T-helper 1 cell treated with Interleukin-12 subunit alpha and Interleukin-12 subunit beta and Interleukin-4 antibody, amounts not matched to agents 30 μg/mL and 1 μg/mL, for 36 hours (primary cell): ENCODE data around the gene AAMDC.
"Not testable (repeated sequence)": the region's sequence is repeated elsewhere in the genome, so short reads cannot be mapped to it uniquely, and the experiment has no call there.

Experiments
- H3K27ac Mint-ChIP-seq: one replicate; pipeline ENCODE4 v1.8.0; 2021; ENCODE audit warnings: mild to moderate bottlenecking, mixed read lengths
- H3K27me3 Mint-ChIP-seq: one replicate; pipeline ENCODE4 v1.8.0; 2021; ENCODE audit warnings: low read depth, mixed read lengths
- H3K36me3 Mint-ChIP-seq: one replicate; pipeline ENCODE4 v1.8.0; 2021; ENCODE audit warnings: low read depth, mixed read lengths
- H3K4me1 Mint-ChIP-seq: one replicate; pipeline ENCODE4 v1.8.0; 2021; ENCODE audit warnings: low read depth, mixed read lengths
- H3K4me3 Mint-ChIP-seq: one replicate; pipeline ENCODE4 v1.8.0; 2021; ENCODE audit warnings: mild to moderate bottlenecking, moderate library complexity, mixed read lengths
- H3K9me3 Mint-ChIP-seq: one replicate; pipeline ENCODE4 v1.8.0; 2021; ENCODE audit warnings: mixed read lengths

Gene AAMDC

DNA sequence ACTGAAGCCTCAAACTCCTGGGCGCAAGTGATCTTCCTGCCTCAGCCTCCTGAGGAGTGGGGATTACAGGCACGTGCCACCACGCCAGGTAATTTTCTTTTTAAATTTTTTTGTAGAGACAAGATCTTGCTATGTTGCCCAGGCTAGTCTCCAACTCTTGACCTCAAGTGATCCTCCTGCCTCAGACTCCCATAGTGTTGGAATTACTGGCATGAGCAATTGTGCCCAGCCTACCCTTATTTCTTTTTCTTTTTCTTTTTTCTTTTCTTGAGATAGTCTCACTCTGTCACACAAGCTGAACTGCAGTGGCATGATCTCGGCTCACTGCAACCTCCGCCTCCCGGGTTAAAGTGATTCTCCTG is 63.9 kb downstream of the AAMDC start:
- Mint-ChIP-seq H3K4me3 (no peak overlapping the region), H3K9me3 (no peaks in the 10 kb centered on the region), H3K4me1 (peaks cover 2% of the 10 kb centered on the region), H3K27ac (no peak overlapping the region), H3K36me3 (peaks cover 32% of the 10 kb centered on the region), H3K27me3 (no peaks in the 10 kb centered on the region)

DNA sequence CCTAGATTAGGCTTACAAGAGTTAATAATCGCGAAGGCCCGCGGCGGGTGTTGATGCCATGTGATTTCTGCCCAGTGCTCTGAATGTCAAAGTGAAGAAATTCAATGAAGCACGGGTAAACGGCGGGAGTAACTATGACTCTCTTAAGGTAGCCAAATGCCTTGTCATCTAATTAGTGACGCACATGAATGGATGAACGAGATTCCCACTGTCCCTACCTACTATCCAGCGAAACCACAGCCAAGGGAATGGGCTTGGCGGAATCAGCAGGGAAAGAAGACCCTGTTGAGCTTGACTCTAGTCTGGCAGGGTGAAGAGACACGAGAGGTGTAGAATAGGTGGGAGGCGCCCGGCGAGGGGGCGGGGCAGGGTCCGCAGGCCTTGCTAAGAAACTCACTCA is 65.5 kb downstream of the AAMDC start:
- Mint-ChIP-seq H3K4me3 (no peak overlapping the region), H3K27me3 (no peaks in the 10 kb centered on the region), H3K27ac (no peak overlapping the region), H3K36me3 (peaks cover 39% of the 10 kb centered on the region), H3K4me1 (no peaks in the 10 kb centered on the region), H3K9me3 (no peaks in the 10 kb centered on the region)

DNA sequence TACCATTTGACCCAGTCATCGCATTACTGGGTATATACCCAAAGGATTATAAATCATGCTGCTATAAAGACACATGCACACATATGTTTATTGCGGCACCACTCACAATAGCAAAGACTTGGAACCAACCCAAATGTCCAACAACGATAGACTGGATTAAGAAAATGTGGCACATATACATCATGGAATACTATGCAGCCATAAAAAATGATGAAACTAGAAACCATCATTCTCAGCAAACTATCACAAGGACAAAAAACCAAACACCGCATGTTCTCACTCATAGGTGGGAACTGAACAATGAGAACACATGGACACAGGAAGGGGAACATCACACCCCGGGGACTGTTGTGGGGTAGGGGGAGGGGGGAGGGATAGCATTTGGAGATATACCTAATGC is 68.1 kb downstream of the AAMDC start:
- not testable (repeated sequence) for H3K9me3 Mint-ChIP-seq, H3K4me3 Mint-ChIP-seq, H3K4me1 Mint-ChIP-seq, H3K27ac Mint-ChIP-seq, H3K27me3 Mint-ChIP-seq
- peaks cover 35% of the 10 kb centered on the region for H3K36me3 Mint-ChIP-seq

DNA sequence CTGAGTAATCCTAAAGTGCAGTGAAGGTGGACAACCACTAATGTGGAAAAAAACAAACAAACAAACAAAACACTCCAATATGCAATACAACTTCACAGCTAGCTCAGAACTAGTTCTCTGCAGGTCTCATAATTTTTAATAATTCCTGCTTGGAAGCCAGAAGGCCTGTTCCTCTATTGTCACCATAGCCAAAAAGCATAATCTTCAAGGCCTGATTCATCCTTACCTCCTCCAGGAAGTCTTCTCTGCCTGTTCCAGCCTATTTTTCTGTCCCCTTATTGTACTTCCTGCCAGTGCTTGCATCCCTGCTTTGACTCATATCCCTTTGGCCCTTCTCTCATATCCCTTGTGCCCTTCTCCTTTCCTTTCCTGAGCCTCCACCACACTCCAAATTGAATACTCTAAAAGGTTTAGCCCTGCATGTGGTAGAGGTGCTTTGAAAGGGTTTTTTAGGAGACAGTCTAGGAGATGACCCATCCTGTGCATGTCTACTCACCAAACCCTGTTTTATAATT is 69.2 kb downstream of the AAMDC start:
- not testable (repeated sequence) for H3K27ac Mint-ChIP-seq, H3K4me1 Mint-ChIP-seq, H3K4me3 Mint-ChIP-seq, H3K9me3 Mint-ChIP-seq, H3K27me3 Mint-ChIP-seq
- peaks cover 34% of the 10 kb centered on the region for H3K36me3 Mint-ChIP-seq

DNA sequence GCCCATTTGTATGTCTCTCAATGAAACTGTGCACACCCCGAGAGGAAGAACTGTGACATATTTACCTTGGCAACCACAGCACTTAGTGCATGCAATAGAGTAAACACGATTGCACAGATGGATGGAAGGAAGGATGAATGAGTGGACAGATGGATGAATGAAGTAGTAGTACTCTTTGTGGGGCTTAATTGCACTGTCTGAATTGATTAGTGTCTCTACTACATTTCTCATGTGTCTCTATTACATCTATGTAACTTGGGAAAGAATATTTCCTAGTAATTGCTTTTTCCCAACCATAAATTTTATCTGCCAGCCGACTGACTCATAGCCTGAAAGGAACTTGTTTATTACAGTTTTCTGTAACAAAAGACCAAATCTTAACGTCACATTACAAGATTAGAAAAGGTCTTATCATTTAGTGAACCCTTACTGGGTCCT is 69.7 kb downstream of the AAMDC start:
- H3K27ac Mint-ChIP-seq, H3K9me3 Mint-ChIP-seq, H3K27me3 Mint-ChIP-seq, H3K4me1 Mint-ChIP-seq, H3K4me3 Mint-ChIP-seq: not testable (repeated sequence)
- peaks cover 33% of the 10 kb centered on the region for H3K36me3 Mint-ChIP-seq

DNA sequence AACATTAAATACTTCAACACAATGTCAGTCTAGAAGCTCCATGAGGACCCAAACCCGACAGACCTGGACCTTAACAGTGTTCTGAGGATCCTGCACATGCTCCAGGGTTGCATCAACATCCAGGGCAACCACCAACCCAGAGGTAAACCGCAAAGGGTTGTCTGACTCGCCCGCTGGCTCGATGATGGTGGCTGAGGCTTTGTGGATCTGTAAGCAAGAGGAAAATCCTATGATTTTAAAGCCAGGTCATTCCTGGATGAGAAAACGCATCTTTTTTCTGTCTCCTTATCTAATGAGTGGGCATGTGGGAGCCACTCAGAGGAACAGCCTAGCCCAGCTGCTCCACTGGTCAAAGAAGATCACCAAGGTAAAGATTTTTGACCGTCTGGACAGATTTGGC is 70.3 kb downstream of the AAMDC start:
- H3K36me3 Mint-ChIP-seq, result peaks cover 36% of the 10 kb centered on the region
- H3K27me3 Mint-ChIP-seq, H3K4me3 Mint-ChIP-seq, H3K4me1 Mint-ChIP-seq, H3K27ac Mint-ChIP-seq, H3K9me3 Mint-ChIP-seq: not testable (repeated sequence)

DNA sequence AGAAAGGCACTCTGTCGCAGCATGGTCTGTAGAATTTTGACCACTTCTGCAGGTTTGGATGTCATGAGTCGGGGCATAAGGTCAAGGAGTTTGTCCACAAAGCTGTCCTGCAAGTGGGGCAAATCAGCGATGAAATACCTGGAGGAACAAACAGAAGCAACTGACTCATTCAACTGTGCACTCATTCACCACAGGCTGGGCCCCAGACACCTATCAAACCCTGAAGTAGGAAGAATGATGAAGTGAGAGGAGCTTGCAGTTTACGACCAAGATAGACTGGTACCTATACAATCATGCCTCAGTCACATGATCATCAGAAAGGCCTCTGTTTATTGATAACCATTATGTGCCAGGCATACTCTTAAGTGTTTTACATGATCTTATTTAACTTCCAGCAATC is 70.8 kb downstream of the AAMDC start:
- not testable (repeated sequence) for H3K27me3 Mint-ChIP-seq, H3K4me3 Mint-ChIP-seq, H3K9me3 Mint-ChIP-seq, H3K4me1 Mint-ChIP-seq, H3K27ac Mint-ChIP-seq
- H3K36me3 Mint-ChIP-seq, result peaks cover 36% of the 10 kb centered on the region

DNA sequence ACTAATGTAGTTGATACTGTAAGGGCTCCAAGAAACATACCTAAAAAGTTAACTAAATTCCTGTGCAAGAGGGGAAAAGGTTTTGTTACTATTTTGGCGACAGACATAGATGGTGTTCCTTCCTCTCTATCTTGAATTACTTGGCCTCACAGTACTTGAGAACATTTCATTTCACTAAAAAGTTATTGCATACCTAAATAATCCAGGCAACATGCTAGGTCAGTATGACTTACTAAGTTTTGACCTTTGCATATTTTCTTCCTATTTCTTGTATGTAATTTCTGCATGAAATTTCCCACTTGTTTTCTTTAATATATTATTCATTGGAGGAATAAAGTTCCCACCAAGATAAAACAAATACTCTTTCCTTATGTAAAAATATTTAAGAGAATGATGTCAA is 74.0 kb downstream of the AAMDC start:
- H3K27me3 Mint-ChIP-seq, H3K4me3 Mint-ChIP-seq, H3K9me3 Mint-ChIP-seq, H3K4me1 Mint-ChIP-seq, H3K27ac Mint-ChIP-seq: not testable (repeated sequence)
- H3K36me3 Mint-ChIP-seq, result peaks cover 24% of the 10 kb centered on the region

DNA sequence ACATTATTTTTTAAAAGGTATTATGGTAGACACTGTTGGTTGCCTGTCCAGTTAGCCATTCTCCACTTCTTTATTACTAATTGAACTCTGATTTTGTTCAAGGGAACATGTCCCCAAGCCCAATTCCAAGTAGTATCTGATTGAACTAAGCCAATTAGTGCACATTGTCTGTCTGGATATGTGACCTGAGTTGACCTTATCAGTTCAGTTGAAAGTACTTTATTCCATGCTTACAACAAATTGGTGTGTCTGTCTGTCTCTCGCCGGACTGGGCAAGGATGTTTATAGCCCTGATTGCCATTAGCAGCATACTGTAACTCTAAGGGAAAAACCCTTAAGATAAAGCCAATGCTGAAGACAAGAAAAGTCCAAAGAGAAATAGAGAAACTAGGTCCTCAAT is 87.9 kb downstream of the AAMDC start:
- Mint-ChIP-seq H3K4me1 (no peaks in the 10 kb centered on the region), H3K4me3 (no peak overlapping the region), H3K27ac (no peak overlapping the region), H3K27me3 (no peaks in the 10 kb centered on the region), H3K36me3 (peaks cover 15% of the 10 kb centered on the region), H3K9me3 (no peaks in the 10 kb centered on the region)

DNA sequence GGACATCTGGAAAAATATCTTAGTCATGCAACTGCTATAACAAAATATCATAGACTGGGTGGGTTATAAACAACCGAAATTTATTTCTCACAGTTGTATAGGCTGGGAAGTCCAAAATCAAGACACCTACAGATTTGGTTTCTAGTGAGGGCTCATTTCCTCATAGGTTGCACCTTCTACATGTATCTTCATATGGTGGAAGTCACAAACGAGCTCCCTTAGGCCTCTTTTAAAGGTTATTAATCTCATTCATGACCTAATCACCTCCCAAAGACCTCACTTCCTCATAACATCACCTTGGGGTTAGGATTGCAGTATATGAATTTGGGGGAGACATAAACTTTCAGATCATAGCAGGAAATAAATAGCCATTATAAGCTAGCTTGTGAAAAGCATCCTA is 88.3 kb downstream of the AAMDC start:
- Mint-ChIP-seq H3K27me3 (no peaks in the 10 kb centered on the region), H3K4me1 (no peaks in the 10 kb centered on the region), H3K36me3 (peaks cover 15% of the 10 kb centered on the region), H3K9me3 (no peaks in the 10 kb centered on the region), H3K27ac (no peak overlapping the region), H3K4me3 (no peak overlapping the region)

DNA sequence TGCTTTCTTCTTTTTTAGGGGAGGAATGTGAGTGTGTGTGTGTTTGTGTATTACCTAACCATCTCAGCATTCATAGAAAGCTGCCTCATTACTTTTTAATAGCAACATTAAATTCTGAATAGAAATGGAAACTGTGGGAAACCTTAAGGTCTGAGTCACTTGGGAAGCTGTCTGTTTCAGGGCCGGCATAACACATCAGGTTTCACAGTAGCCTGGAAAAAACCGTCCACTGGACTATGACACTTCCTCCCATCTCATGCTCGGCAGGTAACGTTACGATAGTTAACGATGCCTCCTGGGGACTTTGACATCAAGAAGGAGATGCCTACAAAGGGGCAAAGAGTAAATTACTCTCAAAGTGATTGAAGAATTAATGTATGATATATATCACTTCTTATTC is 89.9 kb downstream of the AAMDC start:
- H3K9me3 Mint-ChIP-seq, H3K4me3 Mint-ChIP-seq, H3K4me1 Mint-ChIP-seq, H3K27me3 Mint-ChIP-seq, H3K27ac Mint-ChIP-seq: not testable (repeated sequence)
- H3K36me3 Mint-ChIP-seq, result peaks cover 19% of the 10 kb centered on the region

DNA sequence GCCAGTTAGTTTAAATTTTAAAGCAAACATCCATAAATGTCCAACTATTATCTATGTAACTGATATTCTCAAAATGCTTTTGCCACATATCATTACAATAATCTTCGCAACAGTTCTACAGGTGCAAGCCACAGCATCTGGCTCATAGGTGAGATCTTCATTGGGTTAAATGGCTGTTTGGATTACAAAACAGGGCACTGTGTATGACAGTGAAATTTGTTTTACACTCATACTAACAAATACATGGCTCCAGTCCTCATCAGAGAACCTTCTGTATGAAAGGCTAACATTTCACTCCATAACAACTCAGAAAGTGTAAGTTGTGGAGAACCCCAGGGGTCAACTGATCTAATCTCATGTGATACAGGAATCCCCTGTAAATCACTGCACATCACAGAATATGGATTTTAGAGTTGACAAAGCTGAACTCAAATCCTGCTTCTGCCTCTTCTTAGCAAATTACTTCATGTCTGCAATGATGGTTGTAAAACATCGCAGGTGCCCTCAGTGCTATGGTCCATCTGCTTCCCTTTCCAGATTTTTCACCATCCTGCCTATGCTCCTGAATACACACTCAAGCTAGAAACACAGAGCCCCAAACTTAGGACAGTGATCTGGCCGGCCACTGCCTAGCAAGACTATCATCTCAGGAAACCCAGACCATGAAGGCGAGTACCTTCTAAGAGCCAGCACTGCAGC is 92.8 kb downstream of the AAMDC start:
- not testable (repeated sequence) for H3K27me3 Mint-ChIP-seq, H3K27ac Mint-ChIP-seq, H3K9me3 Mint-ChIP-seq, H3K4me3 Mint-ChIP-seq, H3K4me1 Mint-ChIP-seq
- H3K36me3 Mint-ChIP-seq, result peaks cover 16% of the 10 kb centered on the region

DNA sequence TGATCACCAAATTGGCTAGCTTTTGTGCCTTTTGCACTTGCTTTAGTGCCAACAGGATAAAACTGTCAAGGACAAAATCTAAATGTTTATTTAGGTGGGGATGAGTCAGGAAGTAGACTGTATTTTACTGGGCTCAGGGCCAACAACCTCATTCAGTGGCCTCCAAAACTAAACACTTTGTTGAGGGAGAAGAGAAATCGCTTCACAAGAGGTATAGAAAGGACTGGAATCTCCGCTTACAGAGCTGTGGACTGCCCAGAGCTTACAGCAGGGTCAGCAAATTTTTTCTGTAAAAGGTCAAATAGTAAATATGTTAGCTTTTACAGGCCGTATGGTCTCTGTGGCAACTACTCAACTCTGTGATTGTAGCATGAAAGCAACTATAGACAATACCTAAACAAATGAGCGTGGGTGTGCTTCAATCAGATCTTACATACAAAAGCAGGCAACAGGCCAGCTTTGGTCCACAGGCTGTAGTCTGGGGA is 93.4 kb downstream of the AAMDC start:
- not testable (repeated sequence) for H3K4me3 Mint-ChIP-seq

DNA sequence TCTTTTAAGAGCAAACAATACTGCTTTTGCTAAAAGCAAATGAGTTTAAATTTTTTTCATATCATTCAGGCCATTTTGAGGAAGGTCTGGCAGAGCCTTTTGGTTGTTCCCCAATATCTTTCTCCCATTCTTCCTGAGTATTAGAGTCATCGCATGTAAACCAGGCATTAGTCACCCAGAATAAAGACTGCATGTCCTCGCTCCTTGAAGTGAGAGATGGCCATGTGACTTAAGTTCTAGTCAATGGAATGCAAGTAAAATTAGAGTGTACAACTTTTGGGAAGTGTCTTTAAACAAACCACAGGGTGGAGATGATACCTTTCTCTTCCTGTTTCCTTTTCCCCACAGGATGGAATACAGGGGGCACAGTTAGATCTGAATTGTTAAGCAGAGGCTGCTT is 96.8 kb downstream of the AAMDC start:
- H3K27me3 Mint-ChIP-seq, H3K4me1 Mint-ChIP-seq, H3K9me3 Mint-ChIP-seq, H3K27ac Mint-ChIP-seq, H3K4me3 Mint-ChIP-seq: not testable (repeated sequence)
- peaks cover 11% of the 10 kb centered on the region for H3K36me3 Mint-ChIP-seq

More for the DNA sequence above, 93.4 kb downstream of the AAMDC start:
- not testable (repeated sequence) for H3K9me3 Mint-ChIP-seq, H3K27me3 Mint-ChIP-seq, H3K4me1 Mint-ChIP-seq, H3K27ac Mint-ChIP-seq
- peaks cover 19% of the 10 kb centered on the region for H3K36me3 Mint-ChIP-seq
